T47D (cell line): ENCODE data around the gene CHST15.
"Not testable (repeated sequence)": the region's sequence is repeated elsewhere in the genome, so short reads cannot be mapped to it uniquely, and the experiment has no call there.

Experiments used
- DNase-seq, 2 experiments: peaks; one replicate each; pipeline versions ENCODE4 v3.0.0 to v3.0.0-alpha.2; 2011 to 2012; ENCODE audit warnings: low read depth in 1 of 2, low spot score in 1 of 2
- JUND ChIP-seq: IDR thresholded peaks from 2 replicates; pipeline ENCODE4 v1.6.1; 2012; ENCODE audit warnings: low read depth
- in situ Hi-C: cut with HindIII; loops from 2 replicates; pipeline ENCODE4 v1.10.0; 2016; ENCODE audit warnings: low sequenced_read_pairs, low pct_unique_long_range_greater_than_20kb

The CHST15 gene

DNA sequence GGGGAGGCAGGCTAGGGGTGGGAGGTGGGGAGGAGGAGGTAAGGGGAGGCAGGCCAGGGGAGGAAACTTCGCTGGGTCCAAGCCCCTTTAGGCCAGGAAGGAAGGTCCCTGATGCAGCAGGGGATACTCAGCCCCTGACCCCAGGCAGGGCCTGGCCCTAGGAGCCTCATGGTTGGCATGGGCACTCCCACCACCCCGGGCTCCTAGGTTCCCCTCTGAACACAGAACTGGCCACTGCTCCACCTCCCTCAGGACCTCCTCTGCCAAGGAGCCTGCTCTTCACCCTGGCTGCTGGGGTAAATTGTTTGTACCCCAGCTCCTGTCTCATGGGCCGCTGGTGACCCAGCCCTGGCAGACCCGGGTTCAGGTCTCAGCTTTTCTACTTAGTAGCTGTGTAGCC, 25.8 kb upstream of the CHST15 start:
- TF ChIP-seq JUND, result no peak
- DNase-seq, result no peak
- in situ Hi-C loops, result no loop called here

DNA sequence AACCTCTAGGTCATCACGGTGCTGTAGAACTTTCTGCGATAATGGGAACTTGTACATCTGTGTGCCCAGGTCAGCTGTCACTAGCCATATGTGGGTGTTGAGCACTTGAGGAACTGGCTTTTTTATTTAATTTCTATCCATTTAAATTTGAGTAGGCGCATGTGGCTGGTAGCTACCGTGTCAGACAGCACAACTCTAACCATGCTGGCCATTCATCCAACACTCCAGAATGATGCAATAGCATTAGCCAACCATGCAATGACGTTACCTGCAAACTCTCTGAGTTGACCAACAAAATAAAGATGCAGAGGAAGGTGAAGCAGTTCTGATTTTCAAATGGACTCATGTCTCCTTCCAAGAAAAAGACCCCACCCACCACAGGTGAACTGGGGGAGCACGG, 24.4 kb upstream of the CHST15 start:
- DNase-seq, result no peak
- in situ Hi-C loops, result no loop called here
- no peak for TF ChIP-seq JUND

DNA sequence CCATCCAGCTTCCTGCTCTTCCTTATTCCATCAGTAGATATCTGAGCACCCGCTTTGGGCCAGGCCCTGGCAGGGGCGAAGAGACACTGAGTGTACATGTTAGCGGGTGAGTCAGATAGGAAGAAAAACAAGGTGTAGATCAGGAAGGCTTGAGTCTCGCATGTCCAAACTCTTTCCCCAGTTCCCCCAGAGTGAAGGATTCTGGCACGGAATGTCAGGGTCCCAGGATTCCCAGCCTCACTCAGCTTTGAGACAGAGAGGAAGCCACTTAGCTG, 24.1 kb upstream of the CHST15 start:
- in situ Hi-C loops, result no loop called here
- no peak for TF ChIP-seq JUND
- DNase-seq, result no peak

GRCh38 chr10:124116771-124117510, 23.5 kb upstream of the CHST15 start:
- DNase-seq, result no peak
- TF ChIP-seq JUND, result no peak
- in situ Hi-C loops, result no loop called here

DNA sequence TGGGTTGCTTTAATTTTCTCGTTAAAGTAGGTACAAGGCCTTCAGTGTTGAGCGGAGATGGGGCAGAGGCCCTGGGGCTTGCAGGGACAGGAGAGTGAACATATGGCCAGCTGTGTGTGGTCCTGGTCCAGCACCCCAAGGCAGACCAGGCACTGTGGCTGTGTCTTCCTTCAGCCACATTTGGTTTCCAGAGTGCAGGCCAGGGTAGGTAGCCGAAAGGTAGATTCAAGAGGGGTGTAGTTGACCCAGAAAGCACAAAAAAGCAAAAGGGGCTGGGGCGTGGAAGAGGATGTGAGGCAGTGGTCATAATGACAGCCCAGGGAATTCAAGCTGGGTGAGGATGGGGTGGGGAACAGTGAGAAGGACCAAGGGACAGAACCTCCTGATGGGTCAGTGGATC, 21.3 kb upstream of the CHST15 start:
- no peak for DNase-seq
- no peak for TF ChIP-seq JUND
- in situ Hi-C loops, result no loop called here

DNA sequence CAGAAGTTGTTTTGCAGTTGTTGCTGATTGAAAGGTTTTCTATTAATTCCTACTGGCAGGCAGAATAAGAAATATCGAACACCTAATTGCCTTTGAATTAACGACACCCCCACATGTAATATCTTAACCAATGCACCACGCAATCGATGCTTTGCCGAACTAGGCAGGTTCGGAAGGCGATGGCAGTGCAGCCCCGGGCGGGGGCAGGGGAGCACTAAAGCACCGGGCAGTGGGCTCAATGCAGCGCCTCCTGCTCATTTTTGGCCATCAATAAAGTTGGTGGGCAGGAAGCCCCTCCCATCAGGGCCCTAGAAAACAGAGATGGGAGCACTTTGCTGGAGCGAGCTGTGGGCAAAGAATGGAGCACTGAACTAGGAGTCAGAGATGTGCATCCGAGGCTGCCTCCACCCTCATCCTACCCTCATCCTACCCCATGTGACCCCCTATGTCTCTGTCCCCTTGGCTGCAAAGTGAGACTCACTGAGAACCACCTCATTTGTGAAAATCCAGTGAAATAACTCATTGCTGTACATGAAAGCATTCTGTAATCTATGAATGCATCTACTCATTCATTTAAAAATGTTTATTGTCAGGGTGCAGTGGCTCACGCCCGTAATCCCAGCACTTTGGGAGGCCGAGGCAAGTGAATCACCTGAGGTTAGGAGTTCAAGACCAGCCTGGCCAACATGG, 19.6 kb upstream of the CHST15 start:
- no peak for DNase-seq
- in situ Hi-C loops, result no loop called here
- TF ChIP-seq JUND, result no peak

DNA sequence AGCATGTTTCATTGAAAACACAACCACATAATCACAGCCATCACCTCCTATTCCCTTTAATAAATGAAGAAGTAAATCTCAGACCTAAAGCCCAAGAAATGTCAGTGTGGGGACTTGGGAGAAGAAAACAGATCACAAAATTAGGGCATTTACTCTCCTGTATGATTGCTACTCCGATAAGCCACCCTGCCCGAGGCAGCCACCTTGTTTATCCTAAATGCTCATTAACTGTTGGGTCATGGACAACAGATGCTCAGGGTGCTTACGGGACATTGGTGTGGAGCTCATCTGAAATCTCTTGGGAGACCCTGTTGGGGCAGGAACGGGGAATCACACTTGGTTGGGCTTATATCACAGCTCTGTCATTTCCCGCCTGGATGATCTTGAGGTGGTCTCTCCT, 17.5 kb upstream of the CHST15 start:
- TF ChIP-seq JUND, result no peak
- in situ Hi-C loops, result no loop called here
- no peak for DNase-seq

DNA sequence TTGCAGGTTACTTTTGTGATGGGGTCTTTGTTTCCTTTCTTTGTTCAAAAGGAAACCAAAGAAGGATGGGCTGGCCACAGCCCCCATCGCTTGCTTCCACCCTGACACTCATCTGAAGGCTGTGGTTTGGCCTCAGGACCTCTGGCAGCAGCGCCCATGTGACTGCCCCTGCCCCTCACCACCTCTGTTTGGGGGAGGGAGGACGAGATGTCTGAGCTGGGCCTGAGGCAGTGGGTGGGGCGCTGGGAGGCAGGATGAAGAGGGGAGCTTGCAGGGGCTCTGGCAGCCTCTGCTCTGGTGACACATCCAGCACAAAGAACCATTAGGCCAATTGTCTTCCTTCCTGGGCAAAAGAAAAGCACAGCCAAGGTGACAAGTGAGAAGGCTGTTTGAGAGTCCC, 15.9 kb upstream of the CHST15 start:
- no peak for DNase-seq
- in situ Hi-C loops, result no loop called here

DNA sequence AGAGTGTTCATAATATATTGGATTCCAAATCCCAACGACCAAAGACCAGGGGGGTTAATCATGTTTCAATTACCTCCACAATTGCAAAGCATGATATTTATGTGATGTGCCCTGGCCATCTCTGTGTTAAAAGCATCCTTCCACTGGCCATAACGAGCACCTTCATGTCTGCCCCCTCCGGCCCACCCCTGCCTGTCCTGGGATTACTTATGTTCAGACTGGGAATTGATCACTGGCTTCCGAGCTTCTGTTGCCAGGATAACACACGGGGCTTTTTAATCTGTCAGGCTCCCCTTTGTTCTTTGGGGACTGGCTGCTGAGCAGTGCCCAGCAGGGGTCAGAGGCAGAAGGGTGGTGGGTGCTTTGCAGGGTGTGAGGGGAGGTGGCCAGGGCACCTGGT, 13.7 kb upstream of the CHST15 start:
- in situ Hi-C loops, result no loop called here
- TF ChIP-seq JUND, result no peak

More for the DNA sequence above, 15.9 kb upstream of the CHST15 start:
- TF ChIP-seq JUND, result no peak

GRCh38 chr10:124106241-124106879, 13.0 kb upstream of the CHST15 start:
- peak in 1 of 2 experiments; percentile 57 for DNase-seq
- no peak for TF ChIP-seq JUND
- in situ Hi-C loops, result no loop called here

More for the DNA sequence above, 13.7 kb upstream of the CHST15 start:
- DNase-seq, result no peak

- peak in 1 of 2 experiments; percentile 58 for DNase-seq
- in situ Hi-C loops, result no loop called here
- no peak for TF ChIP-seq JUND
These were observed 12.2 kb upstream of the CHST15 start for GRCh38 chr10:124105594-124105993.

DNA sequence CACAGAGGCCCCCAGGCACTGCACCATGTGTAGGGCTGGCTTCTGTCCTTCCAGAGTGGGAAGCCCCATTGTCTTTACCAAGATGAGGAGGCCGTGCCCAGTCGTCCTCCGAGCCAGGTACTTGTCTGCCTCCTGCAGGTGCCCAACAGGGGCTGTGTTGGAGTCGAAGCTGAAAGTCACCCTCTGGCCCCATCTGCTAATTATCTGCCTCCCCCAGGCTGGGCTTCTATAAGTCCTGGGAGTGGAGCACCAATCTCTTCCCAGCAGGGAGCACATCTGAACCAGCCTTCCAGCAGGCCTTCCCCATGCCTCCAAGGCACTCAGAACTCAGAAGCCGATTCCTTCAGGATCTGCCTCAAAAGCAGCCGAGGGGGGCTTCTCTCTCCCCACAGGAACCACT, 11.6 kb upstream of the CHST15 start:
- no peak for TF ChIP-seq JUND
- in situ Hi-C loops, result no loop called here
- no peak for DNase-seq

DNA sequence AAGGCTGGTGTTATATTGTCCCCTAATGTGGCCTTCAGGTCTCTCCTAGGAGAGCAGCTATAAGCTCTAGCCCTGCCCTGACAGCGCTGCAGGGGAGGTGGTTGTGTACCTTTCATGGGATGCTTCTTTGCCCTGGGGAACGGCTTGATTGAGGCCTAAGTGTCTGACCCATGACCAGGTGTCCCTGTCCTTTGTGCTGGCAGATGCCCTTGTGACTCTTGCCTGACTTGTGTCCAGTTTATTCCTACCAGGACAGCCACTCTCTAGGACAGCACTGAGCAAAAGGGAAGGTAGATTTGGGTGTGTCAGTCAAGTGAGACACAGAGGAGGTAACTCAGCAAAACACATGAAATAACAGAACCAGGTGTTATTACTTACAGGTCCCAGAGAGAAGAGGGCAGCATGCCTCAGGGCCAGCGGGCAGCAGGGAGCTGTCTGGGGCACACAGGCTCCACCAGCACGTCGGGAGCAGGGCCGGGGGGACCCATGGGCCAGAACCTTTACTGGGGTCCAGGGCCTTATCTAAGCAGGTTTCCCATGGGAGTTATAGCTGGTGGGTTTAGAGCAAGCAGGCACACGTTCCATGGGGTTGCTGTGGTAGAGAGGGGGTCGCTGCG, 10.7 kb upstream of the CHST15 start:
- TF ChIP-seq JUND, result no peak
- in situ Hi-C loops, result no loop called here
- DNase-seq, result no peak

DNA sequence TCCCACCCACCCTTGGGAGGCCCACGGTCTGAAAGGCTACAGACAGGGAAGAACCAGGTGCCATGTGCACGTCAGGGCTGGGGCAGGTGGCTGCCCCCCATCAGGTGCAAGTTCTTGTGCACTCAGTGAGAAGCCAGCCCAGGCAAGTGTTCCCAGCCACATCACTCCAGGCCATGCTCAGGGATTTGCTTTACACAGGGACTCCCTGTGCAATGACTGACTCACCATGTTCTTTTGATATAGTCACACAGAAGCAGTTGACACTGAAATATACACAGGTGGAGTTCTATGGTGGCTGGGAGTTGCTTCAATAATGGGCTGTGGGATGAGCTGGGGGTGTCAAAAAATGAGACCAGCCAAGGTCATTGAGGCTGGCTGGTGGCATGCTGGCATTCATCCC, 8.0 kb upstream of the CHST15 start:
- in situ Hi-C loops, result no loop called here
- no peak for DNase-seq
- TF ChIP-seq JUND, result no peak

DNA sequence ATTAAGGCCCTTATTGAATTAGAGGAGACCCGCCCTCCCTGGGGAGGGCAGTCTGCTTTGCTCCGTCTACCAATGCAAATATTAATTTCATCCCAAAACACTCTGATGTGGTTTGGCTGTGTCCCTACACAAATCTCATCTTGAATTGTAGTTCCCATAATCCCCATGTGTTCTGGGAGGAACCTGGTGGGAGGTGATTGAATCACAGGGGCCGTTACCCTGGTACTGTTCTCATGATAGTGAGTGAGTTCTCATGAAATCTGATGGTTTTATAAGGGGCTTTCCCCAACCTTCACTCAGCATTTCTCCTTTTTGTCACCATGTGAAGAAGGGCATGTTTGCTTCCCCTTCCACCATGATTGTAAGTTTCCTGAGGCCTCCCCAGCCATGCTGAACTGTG, 7.3 kb upstream of the CHST15 start:
- in situ Hi-C loops, DNase-seq: not testable (repeated sequence)
